NCI-H345 (cell line): ENCODE data around the gene BEST4.
"Not testable (repeated sequence)": the region's sequence is repeated elsewhere in the genome, so short reads cannot be mapped to it uniquely, and the experiment has no call there.

Experiments
- DNase-seq: peaks from one replicate; lab custom pipeline; 2025; lab: John Stamatoyannopoulos, UW

Gene BEST4

DNA sequence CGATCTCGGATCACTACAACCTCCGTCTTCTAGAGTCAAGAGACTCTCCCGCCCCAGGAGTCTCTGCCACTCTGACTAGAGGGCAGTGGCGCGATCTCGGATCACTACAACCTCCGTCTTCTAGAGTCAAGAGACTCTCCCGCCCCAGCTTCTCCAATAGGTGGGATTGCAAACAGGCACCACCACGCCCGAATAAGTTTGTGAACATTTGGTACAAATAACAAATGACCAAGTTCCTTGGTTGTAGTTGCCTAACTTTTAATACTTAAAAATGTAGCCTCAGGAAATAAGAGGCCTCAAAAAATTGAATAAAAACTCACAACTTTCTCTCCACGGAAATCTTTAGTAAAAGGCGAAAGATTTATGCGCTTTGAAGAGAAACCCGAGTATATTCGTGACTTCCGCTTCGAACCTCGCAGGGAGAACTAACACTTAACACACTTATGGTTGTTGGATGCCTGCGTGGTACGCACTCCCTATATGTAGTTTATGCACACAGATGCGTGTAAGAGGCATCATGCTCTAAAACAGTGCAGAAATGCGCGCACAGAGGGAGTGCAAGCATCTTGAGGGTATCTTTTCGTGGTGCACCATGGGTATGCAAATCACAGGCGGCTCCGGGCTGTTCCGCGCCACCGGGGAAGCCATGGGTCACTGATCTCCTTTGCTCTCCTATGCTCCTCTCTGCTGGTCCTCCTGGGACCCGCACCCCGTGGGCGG, 31.8 kb upstream of the BEST4 start:
- DNase-seq, result no peak

DNA sequence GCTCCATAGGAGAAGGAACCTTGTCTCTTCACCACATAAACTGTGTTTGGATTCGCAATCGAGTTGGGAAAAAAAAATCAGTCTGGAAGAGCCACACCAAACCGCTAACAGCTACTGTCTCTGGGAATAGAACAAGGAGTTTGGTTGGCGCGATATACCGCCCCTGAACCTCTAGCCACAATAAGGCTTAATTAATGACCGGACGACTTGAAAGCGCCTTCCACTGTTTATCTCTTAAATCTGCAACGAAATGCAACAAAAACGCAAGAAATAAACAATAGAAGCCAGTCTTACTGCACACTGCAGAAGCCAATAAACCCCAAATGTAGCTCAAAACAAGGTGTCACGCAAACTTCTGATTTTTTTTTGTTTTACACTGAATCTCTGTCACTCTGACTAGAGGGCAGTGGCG, 31.2 kb upstream of the BEST4 start:
- DNase-seq, result no peak

DNA sequence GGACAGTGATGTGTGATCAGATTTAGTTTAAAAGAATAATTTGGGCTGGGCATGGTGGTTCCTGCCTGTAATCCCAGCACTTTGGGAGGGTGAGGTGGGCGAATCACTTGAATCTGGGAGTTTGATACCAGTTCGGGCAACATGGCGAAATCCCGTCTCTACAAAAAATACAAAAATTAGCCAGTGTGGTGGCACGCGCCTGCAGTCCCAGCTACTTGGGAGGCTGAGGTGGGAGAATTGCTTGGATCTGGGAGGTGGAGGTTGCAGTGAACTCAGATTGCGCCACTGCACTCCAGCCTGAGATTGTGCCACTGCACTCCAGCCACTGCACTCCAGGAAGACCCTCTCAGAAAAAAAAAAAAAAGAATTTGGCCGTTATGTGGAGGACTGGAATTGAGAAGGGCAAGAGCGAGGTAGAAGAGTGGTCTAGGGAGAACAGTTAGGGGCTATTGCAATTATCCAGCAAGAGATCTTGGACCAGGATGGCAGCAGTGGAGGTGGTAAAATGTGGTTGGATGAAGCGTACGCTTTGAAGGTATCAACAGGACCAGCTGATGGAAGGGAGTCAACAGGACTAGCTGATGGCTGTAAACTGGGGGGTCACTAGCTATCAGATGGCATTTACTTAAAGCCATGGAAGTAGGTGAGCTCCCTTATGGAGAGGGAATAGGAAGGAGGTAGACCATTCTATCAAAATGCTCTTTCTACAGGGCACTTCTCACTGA, 30.0 kb upstream of the BEST4 start:
- no peak for DNase-seq

DNA sequence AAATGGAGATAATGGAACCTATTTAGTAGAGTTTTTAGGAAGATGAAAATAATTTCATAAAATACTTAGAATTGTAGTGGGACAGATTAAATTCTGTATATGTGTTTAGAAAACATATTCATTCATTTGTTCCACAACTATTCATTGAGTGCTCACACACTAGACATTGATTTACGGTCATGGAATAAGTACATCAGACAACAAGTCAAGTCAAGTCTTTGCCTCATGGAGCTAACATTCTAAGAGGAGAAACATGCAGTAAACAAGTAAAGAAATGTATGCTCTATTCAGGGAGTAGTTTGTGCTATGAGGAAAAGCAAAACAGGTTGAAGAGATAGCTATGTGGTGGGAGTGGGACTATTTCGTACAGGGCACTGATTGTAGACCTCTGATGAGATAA, 29.3 kb upstream of the BEST4 start:
- no peak for DNase-seq

DNA sequence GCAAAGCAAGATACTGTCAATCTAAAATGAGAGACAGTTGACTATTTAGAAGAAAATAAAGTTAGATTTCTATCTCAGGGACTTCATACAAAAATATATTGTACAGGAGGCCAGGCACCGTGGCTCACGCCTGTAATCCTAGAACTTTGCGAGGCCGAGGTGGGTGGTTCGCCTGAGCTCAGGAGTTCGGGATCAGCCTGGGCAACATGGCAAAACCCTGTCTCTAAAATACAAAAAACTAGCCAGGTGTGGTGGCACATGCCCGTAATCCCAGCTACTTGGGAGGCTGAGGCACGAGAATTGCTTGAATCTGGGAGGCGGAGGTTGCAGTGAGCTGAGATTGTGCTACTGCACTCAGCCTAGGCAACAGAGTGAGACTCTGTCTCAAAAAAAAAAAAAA, 28.0 kb upstream of the BEST4 start:
- not testable (repeated sequence) for DNase-seq

DNA sequence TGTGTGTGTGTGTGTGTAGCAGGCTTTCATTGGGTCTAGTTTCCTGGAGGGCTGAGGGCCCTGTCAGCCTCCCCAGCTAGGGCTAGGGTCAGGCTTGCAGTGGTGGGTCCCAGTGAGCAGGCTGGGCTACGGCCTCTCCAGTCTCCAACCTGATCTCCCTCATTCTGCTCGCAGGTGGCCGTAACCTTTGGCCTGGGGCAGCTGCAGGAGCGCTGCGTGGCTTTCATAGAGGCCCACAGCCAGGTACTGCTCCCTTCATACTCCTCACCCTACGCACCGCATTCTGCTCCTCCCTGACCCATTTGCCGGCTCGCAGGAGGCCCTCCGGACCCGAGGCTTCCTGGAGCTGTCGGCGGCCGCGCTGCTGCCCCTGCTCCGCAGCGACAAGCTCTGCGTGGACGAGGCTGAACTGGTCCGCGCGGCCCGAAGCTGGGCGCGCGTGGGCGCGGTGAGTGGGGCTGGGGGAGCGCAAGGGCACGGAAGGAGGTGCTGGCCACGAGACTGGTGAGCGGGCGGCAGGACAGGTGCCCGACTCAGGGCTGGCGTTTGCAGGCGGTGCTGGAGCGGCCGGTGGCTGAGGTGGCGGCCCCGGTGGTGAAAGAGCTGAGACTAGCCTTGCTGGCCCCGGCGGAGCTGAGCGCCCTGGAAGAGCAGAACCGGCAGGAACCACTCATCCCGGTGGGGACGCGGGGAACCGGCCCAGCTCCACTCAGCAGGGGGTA, 25.0 kb upstream of the BEST4 start:
- no peak for DNase-seq

DNA sequence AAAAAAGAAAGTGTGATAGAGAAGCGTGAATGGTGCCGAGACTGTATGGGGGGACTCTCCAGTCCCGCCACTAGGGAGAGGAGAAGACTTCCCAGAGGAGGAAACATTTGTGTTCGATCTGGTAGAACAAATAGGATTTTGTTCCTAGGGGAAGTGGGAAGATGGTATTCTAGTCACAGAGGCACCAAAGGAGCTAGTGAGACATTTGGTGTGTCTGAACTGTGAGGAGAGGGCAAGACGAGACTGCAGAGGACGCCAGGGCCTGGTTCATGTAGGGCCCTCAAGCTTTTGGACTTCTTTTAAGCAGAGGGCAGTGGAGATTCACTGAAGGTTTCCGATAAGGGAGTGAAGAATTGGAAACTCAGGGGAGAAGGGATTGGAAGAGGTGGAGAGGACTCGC, 23.3 kb upstream of the BEST4 start:
- no peak for DNase-seq

DNA sequence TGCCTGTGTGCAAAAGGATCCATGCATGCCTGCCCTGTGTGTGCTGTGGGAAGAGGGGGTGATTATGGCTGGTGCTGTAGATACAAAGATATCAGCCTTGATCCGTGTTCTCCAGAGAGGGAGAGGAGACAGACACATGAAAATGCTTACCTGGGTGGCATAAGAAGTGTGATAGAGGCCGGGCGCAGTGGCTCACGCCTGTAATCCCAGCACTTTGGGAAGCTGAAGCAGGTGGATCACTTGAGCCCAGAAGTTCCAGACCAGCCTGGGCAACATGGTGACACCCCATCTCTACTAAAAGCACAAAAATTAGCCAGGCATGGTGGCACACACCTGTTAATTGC, 22.8 kb upstream of the BEST4 start:
- not testable (repeated sequence) for DNase-seq

DNA sequence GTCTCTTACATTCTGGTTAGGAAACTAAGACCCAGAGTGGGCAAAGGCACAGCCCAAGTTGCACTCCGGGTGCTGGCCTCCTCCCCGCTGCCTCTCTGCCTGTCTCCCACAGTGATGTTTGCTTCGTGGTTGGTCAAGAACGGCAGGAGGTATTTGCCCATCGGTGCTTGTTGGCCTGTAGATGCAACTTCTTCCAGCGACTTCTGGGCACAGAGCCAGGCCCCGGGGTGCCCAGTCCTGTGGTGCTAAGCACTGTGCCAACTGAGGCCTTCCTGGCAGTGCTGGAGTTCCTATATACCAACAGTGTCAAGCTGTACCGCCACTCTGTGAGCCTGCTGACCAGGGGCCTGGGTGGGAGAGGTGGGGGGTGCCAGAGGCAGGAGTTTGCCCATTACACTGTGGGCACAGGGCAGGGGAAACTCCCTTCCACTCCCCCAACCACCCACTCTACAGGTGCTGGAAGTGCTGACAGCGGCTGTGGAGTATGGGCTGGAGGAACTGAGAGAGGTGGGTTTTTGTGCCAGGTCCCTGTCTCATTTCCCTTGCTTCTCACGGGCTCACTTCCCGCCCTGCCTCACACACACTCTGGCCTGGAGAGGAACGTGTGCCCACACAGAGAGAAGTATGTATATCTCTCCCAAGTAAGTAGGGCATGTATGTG, 22.3 kb upstream of the BEST4 start:
- DNase-seq, result peak; percentile 68

DNA sequence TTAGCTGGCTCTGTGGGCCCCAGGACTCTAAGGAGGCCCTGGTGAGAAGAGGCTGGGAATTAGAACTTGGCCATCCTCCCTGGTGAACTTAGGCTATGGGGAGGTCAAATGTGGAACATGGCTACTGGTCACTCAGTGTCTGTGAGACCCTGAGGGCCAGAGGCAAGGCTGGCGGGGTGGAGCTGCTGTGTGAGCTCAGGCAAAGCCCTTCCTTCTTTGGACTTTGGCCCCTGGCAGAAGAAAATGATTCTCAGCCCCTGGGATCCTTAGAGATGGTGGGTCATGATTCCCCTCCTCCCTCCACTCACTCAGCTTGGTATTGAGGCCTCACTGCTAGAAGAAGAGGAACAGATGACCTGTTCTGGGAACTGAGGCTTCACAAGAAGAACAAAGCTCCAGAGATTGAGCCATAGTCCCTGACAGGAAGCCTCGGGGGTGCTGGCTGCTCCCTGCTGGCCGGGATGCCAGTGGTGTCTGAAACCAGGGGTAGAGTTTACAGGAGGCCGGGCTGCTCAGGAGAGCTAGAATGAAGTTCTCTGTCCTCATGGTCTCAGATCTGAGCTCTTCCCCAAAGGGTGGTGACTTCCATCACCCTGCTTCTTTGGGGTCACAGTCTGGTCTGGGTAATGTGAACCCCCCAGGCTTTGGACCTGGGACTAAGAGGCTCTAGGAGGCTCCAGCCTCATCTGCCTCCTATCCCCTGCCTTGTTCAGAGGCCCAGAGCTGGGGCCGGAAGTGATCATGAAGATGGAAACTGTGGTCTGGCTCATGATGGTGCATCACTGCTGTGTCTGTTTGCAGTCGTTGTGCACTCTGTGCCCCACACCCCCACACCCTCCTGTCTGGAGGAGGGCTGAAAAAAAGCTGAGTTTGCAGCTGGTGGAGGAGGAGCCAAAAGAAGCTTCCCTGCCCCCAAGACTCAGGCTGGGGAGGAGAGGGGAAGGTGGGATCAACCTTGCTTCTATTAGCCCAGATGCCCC, 21.3 kb upstream of the BEST4 start:
- no peak for DNase-seq

DNA sequence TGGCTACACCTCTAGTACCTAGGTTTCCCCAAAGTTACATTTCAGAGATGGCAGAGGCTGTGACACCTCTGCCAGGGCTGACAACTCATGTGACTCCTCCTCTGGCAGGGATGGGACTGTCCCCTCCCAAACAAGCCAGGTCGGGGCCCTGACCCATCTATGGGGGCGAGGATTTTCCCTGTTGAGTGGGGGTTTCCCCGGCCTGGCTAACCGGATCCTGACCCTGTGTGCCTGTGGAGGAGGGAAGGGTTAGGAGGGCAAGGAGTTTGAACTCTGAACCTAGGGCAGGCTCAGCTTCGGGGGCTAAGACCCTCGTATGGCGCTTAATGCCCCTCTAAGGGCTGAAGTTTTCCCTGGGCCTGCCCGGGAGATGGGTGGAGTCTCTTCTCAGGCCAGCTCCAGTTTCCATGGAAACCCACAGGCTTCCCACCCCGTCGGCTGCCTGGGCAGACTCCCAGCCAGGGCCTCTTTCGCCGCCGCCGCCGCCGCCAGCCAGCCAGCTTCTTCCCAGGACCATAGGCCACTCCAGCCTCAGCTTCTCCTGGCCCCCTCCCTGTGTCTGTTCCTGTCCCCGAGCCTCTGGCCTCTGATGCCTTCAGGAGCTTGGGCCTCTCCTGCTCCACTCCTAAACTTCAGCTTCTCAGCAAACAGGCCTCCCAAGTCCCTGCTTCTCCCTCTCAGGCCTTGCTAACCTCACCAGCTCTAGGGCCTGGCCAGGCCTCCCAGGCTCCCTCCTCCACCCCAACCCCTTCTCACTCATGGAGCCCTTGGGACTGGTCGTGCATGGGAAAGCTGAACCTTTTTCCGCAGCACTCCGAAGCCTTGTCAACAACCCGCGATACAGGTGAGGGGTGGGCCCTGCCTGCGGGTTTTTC, 20.3 kb upstream of the BEST4 start, which contains the start of gene BTBD19:
BTBD19 (plus strand) TSS at position 461 of the 875 bp plus-strand sequence; CDS start at position 759, 298 bp downstream.
- DNase-seq, result no peak

DNA sequence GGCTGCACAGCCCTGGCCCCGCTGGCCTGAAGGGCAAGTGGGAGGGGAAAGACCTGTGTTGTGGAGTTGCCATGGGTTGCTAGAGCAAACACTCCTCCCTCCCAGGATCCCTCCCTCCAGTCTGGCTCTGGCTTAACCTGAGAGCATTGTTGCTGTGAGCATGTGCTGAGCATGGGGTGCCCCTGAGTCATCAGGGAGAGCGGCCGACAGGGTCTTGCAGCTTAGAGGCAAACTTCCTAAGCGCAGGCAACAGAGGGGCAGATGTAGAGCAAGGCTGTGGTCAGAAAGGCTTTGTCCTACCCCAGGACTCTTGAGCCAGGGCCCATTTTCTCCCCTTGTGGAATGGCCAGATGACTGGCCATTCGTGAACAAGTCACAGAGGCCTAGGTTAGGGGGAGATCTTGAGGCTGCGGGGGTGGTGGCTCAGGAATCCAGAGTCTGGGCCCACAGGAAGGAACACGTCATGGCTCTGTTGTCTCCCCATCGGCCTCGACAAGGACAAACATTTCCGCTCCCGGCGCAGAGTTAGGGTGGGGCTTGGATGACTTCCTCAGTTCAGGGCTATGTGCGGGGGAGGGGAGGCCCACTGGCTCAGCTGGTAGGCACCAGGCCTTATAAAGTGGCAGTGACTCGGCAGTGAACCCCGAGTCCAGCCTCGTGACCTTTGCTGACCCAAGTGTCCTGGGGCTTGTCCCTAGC, 19.5 kb upstream of the BEST4 start:
- DNase-seq, result no peak

DNA sequence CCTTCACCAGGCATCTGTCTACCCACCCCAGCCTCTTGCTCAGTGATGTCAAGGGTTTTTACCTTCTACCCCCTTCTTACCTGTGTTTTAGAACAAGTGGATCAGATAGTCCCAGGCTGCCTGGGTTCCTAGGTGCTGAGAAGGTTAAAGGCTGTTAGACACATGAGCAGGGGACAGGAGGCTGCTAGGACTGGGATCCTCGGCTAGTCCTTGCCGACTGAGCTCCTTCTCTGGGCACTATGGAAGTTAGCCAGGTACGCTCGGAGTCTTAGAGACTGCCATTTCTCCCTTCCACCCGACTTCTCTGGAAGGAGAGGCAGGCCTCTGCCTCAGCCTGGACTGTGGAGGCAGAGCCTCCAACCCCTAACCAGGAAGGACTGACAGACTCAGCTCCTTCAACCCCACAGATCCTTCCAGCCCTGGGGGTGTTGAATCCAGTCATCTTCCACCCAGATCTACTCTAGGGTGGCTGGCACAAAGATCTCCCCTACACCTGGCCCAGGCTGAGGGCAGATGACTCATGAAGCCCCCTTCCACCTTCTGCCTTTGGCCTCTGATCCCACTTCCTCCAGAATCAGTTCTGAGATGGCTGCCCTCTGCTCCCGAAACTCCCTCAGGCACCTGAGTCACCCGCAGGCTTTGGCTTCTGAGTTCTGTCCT, 18.9 kb upstream of the BEST4 start, which contains the start of gene DYNLT4:
DYNLT4 (minus strand) TSS at position 648 of the 660 bp plus-strand sequence. CDS start 683 bp downstream, outside the sequence.
- DNase-seq, result no peak

DNA sequence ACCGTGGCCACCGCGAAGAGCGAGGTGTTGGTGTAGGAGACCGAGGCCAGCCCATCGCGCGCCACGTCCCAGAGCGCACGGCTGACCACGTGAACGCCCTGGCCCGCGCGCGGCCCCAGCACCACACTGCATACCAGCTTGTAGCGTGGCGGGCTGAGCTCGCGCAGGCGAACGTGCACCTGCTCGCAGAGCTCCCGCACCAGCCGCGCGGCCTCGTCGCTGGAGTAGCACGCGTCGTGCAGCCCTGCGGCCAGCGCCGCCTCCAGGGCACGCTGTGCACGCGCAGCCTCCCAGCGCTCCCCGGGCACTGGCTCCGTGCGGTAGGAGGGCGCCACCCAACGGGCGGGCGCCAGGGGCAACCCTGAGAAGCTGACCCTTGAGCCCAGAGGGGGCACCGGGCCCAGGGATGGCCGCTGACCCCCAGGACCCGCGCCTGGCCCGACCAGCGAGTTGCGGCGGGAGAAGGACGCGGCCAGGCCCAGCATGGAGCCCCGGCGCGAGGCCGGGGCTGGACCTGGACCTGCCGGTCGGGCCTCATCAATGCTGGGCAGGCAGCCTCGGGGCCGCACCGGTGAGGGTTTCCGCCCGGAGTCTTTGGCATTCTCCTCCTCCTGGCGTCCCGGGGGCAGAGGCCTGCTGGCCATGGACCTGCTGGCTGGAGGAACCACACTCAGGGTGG, 18.2 kb upstream of the BEST4 start:
- DNase-seq, result no peak

DNA sequence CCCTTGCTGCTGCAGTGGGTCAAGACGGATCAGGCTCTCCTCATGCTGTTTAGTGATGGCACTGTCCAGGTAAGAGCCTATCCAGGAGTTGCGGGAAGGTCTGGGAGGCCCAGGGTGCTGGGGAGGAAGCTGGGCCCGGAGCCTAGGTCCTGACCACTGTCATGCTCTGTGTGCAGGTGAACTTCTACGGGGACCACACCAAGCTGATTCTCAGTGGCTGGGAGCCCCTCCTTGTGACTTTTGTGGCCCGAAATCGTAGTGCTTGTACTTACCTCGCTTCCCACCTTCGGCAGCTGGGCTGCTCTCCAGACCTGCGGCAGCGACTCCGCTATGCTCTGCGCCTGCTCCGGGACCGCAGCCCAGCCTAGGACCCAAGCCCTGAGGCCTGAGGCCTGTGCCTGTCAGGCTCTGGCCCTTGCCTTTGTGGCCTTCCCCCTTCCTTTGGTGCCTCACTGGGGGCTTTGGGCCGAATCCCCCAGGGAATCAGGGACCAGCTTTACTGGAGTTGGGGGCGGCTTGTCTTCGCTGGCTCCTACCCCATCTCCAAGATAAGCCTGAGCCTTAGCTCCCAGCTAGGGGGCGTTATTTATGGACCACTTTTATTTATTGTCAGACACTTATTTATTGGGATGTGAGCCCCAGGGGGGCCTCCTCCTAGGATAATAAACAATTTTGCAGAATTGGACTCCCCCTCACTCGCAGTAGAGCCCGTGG, 17.5 kb upstream of the BEST4 start:
- no peak for DNase-seq

DNA sequence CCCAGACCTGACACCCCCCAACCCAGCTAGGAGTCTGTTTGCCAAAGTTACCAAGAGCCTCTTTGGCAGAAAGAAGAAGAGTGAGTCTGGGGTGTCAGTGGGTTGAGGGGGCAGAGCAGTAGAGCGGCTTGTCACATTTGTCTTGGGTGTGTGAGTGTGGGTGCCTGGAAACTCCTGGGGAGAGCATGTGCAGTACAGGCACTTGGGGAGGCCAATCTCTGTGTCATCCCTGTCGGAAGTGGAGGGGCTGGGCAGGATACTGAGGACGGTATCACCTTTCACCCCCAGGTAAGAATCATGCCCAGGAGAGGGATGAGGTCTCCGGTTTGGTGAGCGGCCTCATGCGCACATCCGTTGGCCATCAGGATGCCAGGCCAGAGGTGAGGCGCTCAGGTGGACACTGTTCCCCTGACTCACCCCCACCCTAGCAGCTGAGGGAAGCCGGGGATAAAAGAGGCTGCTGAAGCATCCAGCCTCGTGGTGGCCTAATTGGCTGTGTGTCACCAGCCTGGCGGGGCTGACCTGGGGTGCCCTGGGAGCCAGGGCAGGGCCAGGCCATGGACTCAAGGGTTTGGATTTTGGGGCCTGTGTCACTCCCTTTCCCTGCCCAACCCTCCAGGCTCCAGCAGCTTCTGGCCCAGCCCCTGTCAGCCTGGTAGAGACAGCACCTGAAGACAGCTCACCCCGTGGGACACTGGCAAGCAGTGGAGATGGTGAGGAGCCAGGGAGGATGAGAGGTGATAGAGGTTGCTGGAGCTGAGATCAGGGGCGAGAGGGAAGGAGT, 15.5 kb upstream of the BEST4 start:
- DNase-seq, result no peak

DNA sequence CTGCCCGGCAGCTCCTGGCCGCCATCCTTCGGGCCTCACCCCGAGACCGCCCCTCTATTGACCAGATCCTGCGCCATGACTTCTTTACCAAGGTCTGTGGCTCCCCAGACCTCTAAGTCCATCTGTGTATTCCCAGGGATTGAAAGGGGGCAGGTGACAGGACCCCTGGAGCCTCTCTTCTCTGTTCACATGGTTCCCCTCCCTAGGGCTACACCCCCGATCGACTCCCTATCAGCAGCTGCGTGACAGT, 15.0 kb upstream of the BEST4 start:
- no peak for DNase-seq
